ENCODE data around the gene TMEM150B.

DNA sequence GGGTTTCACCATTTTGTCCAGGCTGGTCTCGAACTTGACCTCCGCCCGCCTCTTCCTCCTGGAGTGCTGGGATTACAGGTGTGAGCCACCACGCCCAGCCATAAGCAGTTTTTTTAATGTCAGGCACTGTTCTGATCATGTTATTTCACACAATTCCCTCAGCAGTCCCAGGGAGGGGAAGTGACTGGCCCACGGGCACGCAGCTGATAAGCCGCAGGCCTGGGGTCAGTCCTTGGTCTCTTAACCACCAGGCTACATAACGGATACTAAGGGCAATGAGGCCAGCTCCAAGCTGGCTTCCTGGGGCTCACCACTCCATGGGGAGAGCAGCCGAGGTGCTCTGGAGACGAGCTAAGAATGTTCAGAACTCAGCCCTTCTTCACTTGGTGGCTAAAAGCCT is 27.9 kb downstream of the TMEM150B start:
- TF ChIP-seq EZH2 (IDR thresholded peaks at IDR 0.05; ENCODE audit: low read length, unreplicated experiment) = no peak
- TF ChIP-seq, protein P1, sequence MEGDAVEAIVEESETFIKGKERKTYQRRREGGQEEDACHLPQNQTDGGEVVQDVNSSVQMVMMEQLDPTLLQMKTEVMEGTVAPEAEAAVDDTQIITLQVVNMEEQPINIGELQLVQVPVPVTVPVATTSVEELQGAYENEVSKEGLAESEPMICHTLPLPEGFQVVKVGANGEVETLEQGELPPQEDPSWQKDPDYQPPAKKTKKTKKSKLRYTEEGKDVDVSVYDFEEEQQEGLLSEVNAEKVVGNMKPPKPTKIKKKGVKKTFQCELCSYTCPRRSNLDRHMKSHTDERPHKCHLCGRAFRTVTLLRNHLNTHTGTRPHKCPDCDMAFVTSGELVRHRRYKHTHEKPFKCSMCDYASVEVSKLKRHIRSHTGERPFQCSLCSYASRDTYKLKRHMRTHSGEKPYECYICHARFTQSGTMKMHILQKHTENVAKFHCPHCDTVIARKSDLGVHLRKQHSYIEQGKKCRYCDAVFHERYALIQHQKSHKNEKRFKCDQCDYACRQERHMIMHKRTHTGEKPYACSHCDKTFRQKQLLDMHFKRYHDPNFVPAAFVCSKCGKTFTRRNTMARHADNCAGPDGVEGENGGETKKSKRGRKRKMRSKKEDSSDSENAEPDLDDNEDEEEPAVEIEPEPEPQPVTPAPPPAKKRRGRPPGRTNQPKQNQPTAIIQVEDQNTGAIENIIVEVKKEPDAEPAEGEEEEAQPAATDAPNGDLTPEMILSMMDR (conservative IDR thresholded peaks at IDR 0.05; ENCODE audit: low read depth, low read length) = no peak

Measured in PC-3 (cell line).